ENCODE data around the gene SIX5.
A peak's percentile ranks its signal among the peaks of the same experiment; 100 is the strongest.

The SIX5 gene

GRCh38 chr19:45793178-45793564 is 24.1 kb upstream of the SIX5 start:
- H3K9me3 ChIP-seq (ENCODE audit: control insufficient read depth in 5 of 5, low read length in 5 of 5): no peaks in the 10 kb centered on the region
- peak overlapping the region in 4 of 5 donors; percentile 39 to 81 (median 74) for H3K4me3 ChIP-seq (ENCODE audit: low read depth in 1 of 5, low read length in 5 of 5)
- peak overlapping the region in 2 of 5 donors; percentile 37 to 64 for H3K9ac ChIP-seq (ENCODE audit: low read length in 5 of 5)
- H3K4me1 ChIP-seq (ENCODE audit: control insufficient read depth in 5 of 5, insufficient read depth in 5 of 5, low read length in 5 of 5): peaks cover 11 to 34% (median 27%) of the 10 kb centered on the region in 5 donors
- peaks cover 0 to 22% (median 16%) of the 10 kb centered on the region in 5 donors for H3K36me3 ChIP-seq (ENCODE audit: control insufficient read depth in 5 of 5, insufficient read depth in 5 of 5, low read length in 5 of 5)
- peaks cover 0 to 2% (median 0%) of the 10 kb centered on the region in 5 donors for H3K27me3 ChIP-seq (ENCODE audit: control insufficient read depth in 5 of 5, insufficient read depth in 4 of 5, low read length in 5 of 5)
- H3K27ac ChIP-seq (ENCODE audit: low read depth, low read length): no peak overlapping the region

- Histone ChIP-seq H3K36me3 (ENCODE audit: control insufficient read depth in 5 of 5, insufficient read depth in 5 of 5, low read length in 5 of 5) (peaks cover 0 to 24% (median 19%) of the 10 kb centered on the region in 5 donors), H3K4me1 (ENCODE audit: control insufficient read depth in 5 of 5, insufficient read depth in 5 of 5, low read length in 5 of 5) (peaks cover 12 to 37% (median 30%) of the 10 kb centered on the region in 5 donors)
Measured at GRCh38 chr19:45792470-45793177, 23.6 kb upstream of the SIX5 start, which contains the start of gene DMWD. DMWD (minus strand) TSS chr19:45792845; CDS start chr19:45792756, 89 bp downstream.

GRCh38 chr19:45791744-45792469 is 22.9 kb upstream of the SIX5 start:
- Histone ChIP-seq H3K9me3 (ENCODE audit: control insufficient read depth in 5 of 5, low read length in 5 of 5) (no peaks in the 10 kb centered on the region), H3K27ac (ENCODE audit: low read depth, low read length) (peak overlapping the region; percentile 24), H3K36me3 (ENCODE audit: control insufficient read depth in 5 of 5, insufficient read depth in 5 of 5, low read length in 5 of 5) (peaks cover 0 to 32% (median 25%) of the 10 kb centered on the region in 5 donors), H3K9ac (ENCODE audit: low read length in 5 of 5) (peak overlapping the region in 4 of 5 donors; percentile 6 to 79 (median 68)), H3K27me3 (ENCODE audit: control insufficient read depth in 5 of 5, insufficient read depth in 4 of 5, low read length in 5 of 5) (peaks cover 0 to 2% (median 0%) of the 10 kb centered on the region in 5 donors), H3K4me3 (ENCODE audit: low read depth in 1 of 5, low read length in 5 of 5) (peak overlapping the region; percentile 69 to 84 (median 76)), H3K4me1 (ENCODE audit: control insufficient read depth in 5 of 5, insufficient read depth in 5 of 5, low read length in 5 of 5) (peaks cover 12 to 37% (median 30%) of the 10 kb centered on the region in 5 donors)

More at GRCh38 chr19:45792470-45793177, 23.6 kb upstream of the SIX5 start, which contains the start of gene DMWD:
- Histone ChIP-seq H3K27ac (ENCODE audit: low read depth, low read length) (peak within 1 kb of the TSS; percentile 24), H3K27me3 (ENCODE audit: control insufficient read depth in 5 of 5, insufficient read depth in 4 of 5, low read length in 5 of 5) (peaks cover 0 to 2% (median 0%) of the 10 kb centered on the region in 5 donors), H3K9me3 (ENCODE audit: control insufficient read depth in 5 of 5, low read length in 5 of 5) (no peaks in the 10 kb centered on the region), H3K9ac (ENCODE audit: low read length in 5 of 5) (peak within 1 kb of the TSS; percentile 6 to 79 (median 64)), H3K4me3 (ENCODE audit: low read depth in 1 of 5, low read length in 5 of 5) (peak within 1 kb of the TSS; percentile 69 to 84 (median 76))

GRCh38 chr19:45790942-45791341 is 21.9 kb upstream of the SIX5 start:
- H3K27me3 ChIP-seq (ENCODE audit: control insufficient read depth in 5 of 5, insufficient read depth in 4 of 5, low read length in 5 of 5): peaks cover 0 to 2% (median 0%) of the 10 kb centered on the region in 5 donors
- H3K4me1 ChIP-seq (ENCODE audit: control insufficient read depth in 5 of 5, insufficient read depth in 5 of 5, low read length in 5 of 5): peaks cover 12 to 37% (median 30%) of the 10 kb centered on the region in 5 donors
- H3K27ac ChIP-seq (ENCODE audit: low read depth, low read length): peak overlapping the region; percentile 24
- peaks cover 0 to 41% (median 34%) of the 10 kb centered on the region in 5 donors for H3K36me3 ChIP-seq (ENCODE audit: control insufficient read depth in 5 of 5, insufficient read depth in 5 of 5, low read length in 5 of 5)
- peak overlapping the region in 1 of 5 donors; percentile 6 for H3K9ac ChIP-seq (ENCODE audit: low read length in 5 of 5)
- H3K4me3 ChIP-seq (ENCODE audit: low read depth in 1 of 5, low read length in 5 of 5): peak overlapping the region in 2 of 5 donors; percentile 73 to 81
- no peaks in the 10 kb centered on the region for H3K9me3 ChIP-seq (ENCODE audit: control insufficient read depth in 5 of 5, low read length in 5 of 5)

- Histone ChIP-seq H3K36me3 (ENCODE audit: control insufficient read depth in 5 of 5, insufficient read depth in 5 of 5, low read length in 5 of 5) (peaks cover 0 to 48% (median 43%) of the 10 kb centered on the region in 5 donors), H3K9ac (ENCODE audit: low read length in 5 of 5) (no peak overlapping the region), H3K9me3 (ENCODE audit: control insufficient read depth in 5 of 5, low read length in 5 of 5) (no peaks in the 10 kb centered on the region), H3K4me1 (ENCODE audit: control insufficient read depth in 5 of 5, insufficient read depth in 5 of 5, low read length in 5 of 5) (peaks cover 12 to 37% (median 30%) of the 10 kb centered on the region in 5 donors), H3K27ac (ENCODE audit: low read depth, low read length) (no peak overlapping the region), H3K4me3 (ENCODE audit: low read depth in 1 of 5, low read length in 5 of 5) (no peak overlapping the region), H3K27me3 (ENCODE audit: control insufficient read depth in 5 of 5, insufficient read depth in 4 of 5, low read length in 5 of 5) (peaks cover 0 to 2% (median 0%) of the 10 kb centered on the region in 5 donors)
Measured at GRCh38 chr19:45789035-45789786, 20.2 kb upstream of the SIX5 start.

GRCh38 chr19:45786533-45786894 is 17.5 kb upstream of the SIX5 start:
- Histone ChIP-seq H3K9me3 (ENCODE audit: control insufficient read depth in 5 of 5, low read length in 5 of 5) (no peaks in the 10 kb centered on the region), H3K36me3 (ENCODE audit: control insufficient read depth in 5 of 5, insufficient read depth in 5 of 5, low read length in 5 of 5) (peaks cover 0 to 48% (median 43%) of the 10 kb centered on the region in 5 donors), H3K4me3 (ENCODE audit: low read depth in 1 of 5, low read length in 5 of 5) (no peak overlapping the region), H3K27ac (ENCODE audit: low read depth, low read length) (no peak overlapping the region), H3K9ac (ENCODE audit: low read length in 5 of 5) (no peak overlapping the region), H3K27me3 (ENCODE audit: control insufficient read depth in 5 of 5, insufficient read depth in 4 of 5, low read length in 5 of 5) (no peaks in the 10 kb centered on the region), H3K4me1 (ENCODE audit: control insufficient read depth in 5 of 5, insufficient read depth in 5 of 5, low read length in 5 of 5) (peaks cover 3 to 43% (median 38%) of the 10 kb centered on the region in 5 donors)

- Histone ChIP-seq H3K4me3 (ENCODE audit: low read depth in 1 of 5, low read length in 5 of 5) (no peak overlapping the region), H3K27ac (ENCODE audit: low read depth, low read length) (no peak overlapping the region), H3K9me3 (ENCODE audit: control insufficient read depth in 5 of 5, low read length in 5 of 5) (no peaks in the 10 kb centered on the region), H3K4me1 (ENCODE audit: control insufficient read depth in 5 of 5, insufficient read depth in 5 of 5, low read length in 5 of 5) (peaks cover 3 to 43% (median 39%) of the 10 kb centered on the region in 5 donors), H3K36me3 (ENCODE audit: control insufficient read depth in 5 of 5, insufficient read depth in 5 of 5, low read length in 5 of 5) (peaks cover 0 to 48% (median 42%) of the 10 kb centered on the region in 5 donors), H3K27me3 (ENCODE audit: control insufficient read depth in 5 of 5, insufficient read depth in 4 of 5, low read length in 5 of 5) (no peaks in the 10 kb centered on the region), H3K9ac (ENCODE audit: low read length in 5 of 5) (no peak overlapping the region)
Measured at GRCh38 chr19:45785781-45786532, 16.9 kb upstream of the SIX5 start.

GRCh38 chr19:45785097-45785496 is 16.0 kb upstream of the SIX5 start:
- no peaks in the 10 kb centered on the region for H3K27me3 ChIP-seq (ENCODE audit: control insufficient read depth in 5 of 5, insufficient read depth in 4 of 5, low read length in 5 of 5)
- no peak overlapping the region for H3K4me3 ChIP-seq (ENCODE audit: low read depth in 1 of 5, low read length in 5 of 5)
- H3K9ac ChIP-seq (ENCODE audit: low read length in 5 of 5): no peak overlapping the region
- peaks cover 0 to 42% (median 37%) of the 10 kb centered on the region in 5 donors for H3K36me3 ChIP-seq (ENCODE audit: control insufficient read depth in 5 of 5, insufficient read depth in 5 of 5, low read length in 5 of 5)
- no peaks in the 10 kb centered on the region for H3K9me3 ChIP-seq (ENCODE audit: control insufficient read depth in 5 of 5, low read length in 5 of 5)
- H3K27ac ChIP-seq (ENCODE audit: low read depth, low read length): no peak overlapping the region
- peaks cover 3 to 47% (median 45%) of the 10 kb centered on the region in 5 donors for H3K4me1 ChIP-seq (ENCODE audit: control insufficient read depth in 5 of 5, insufficient read depth in 5 of 5, low read length in 5 of 5)

- Histone ChIP-seq H3K36me3 (ENCODE audit: control insufficient read depth in 5 of 5, insufficient read depth in 5 of 5, low read length in 5 of 5) (peaks cover 0 to 36% (median 32%) of the 10 kb centered on the region in 5 donors), H3K9ac (ENCODE audit: low read length in 5 of 5) (no peak overlapping the region), H3K9me3 (ENCODE audit: control insufficient read depth in 5 of 5, low read length in 5 of 5) (no peaks in the 10 kb centered on the region), H3K27ac (ENCODE audit: low read depth, low read length) (no peak overlapping the region), H3K4me3 (ENCODE audit: low read depth in 1 of 5, low read length in 5 of 5) (no peak overlapping the region), H3K4me1 (ENCODE audit: control insufficient read depth in 5 of 5, insufficient read depth in 5 of 5, low read length in 5 of 5) (peaks cover 3 to 57% (median 51%) of the 10 kb centered on the region in 5 donors), H3K27me3 (ENCODE audit: control insufficient read depth in 5 of 5, insufficient read depth in 4 of 5, low read length in 5 of 5) (no peaks in the 10 kb centered on the region)
Measured at GRCh38 chr19:45784096-45784495, 15.0 kb upstream of the SIX5 start.

Measured in subcutaneous abdominal adipose tissue (tissue), 5 donors.